HG03469 (cell line): ENCODE measurements around the gene SEC22B.
"Not testable (repeated sequence)": the region's sequence is repeated elsewhere in the genome, so short reads cannot be mapped to it uniquely, and the experiment has no call there.

ENCODE experiments used
- ATAC-seq: cut with Tn5 transposase; IDR thresholded peaks from one replicate; pipeline ENCODE4 v1.9.1; 2021; ENCODE audit warnings: mild to moderate bottlenecking, moderate library complexity, moderate number of reproducible peaks; ENCODE audit not compliant: unreplicated experiment

Gene SEC22B

DNA sequence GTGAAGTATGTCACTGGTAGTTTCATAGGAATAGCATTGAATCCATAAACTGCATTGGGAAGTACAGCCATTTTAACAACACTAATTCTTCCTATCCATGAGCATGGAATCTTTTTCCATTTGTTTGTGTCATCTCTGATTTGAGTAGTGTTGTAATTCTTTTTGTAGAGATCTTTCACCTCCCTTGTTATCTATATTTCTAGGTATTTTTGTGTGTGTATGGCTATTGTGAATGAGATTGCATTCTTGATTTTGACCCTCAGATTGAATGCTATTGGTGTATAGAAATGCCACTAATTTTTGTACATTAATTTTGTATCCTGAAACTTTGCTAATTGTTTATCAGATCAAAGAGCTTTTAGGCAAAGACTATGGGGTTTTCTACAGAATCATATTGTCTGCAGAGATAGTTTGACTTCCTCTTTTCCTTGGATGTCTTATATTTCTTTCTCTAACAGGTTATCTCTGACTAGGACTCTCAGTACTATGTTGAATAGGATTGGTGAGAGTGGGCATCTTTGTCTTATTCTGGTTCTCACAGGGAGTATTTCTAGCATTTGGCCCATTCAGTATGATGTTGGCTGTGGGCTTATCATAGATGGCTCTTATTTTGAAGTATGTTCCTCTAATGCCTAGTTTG lies 26.8 kb downstream of the SEC22B start:
- not testable (repeated sequence) for ATAC-seq

DNA sequence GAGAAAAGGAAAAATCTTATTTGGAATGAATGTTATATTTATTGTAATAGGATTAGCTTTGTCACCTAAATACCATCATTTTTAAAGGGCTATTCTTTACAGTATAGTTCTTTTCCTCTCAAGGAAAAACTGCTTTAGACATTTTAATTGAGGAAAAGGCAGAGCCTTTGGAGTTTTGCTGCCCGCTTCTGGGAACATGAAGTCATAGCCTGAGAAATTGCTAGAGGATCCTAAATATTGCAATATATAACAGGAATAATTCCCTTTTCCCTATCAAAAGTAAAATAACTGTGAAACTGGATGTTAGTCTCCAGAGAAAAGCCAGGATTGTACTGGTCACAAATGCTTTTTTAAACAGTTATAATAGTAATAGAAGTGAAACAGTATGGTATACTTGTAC lies 30.5 kb downstream of the SEC22B start:
- not testable (repeated sequence) for ATAC-seq

DNA sequence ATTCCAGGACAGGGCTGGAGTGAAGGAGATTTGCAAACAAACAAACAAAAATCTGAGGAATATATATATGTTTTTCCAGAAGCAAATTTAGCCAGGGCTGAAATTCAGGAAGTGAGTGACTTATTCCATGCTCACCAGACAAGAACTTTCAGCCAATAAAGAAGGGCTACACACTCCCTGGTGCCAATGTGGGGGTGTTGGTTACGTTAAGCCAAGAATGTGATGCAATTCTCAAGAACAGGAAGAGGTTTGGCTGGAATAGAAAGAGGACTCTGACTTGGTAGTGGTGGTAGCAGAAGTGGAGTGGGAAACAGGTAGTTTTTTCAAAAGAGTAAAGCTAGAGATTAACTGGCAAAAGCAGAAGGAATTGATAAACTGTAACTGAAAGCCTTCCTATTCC lies 31.7 kb downstream of the SEC22B start:
- ATAC-seq, result not testable (repeated sequence)

DNA sequence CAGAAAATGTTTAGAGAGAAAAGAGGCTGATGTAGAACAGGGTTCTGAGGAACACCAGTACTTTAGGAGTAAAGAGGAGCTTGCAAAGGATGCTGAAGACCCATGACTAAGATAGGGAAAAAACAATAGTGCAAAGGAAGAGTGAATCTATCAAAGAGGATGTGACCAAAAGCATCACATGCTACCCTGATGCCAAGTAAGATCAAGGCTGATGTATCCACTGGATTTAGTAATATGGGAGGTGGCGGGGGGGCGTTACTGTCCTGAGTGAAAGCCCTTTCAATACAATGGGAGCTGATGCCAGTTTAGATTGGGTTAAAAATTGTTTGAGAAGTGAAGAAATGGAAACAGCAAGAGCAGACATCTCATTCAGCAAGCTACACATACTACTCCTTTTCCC lies 32.2 kb downstream of the SEC22B start:
- ATAC-seq, result not testable (repeated sequence)

DNA sequence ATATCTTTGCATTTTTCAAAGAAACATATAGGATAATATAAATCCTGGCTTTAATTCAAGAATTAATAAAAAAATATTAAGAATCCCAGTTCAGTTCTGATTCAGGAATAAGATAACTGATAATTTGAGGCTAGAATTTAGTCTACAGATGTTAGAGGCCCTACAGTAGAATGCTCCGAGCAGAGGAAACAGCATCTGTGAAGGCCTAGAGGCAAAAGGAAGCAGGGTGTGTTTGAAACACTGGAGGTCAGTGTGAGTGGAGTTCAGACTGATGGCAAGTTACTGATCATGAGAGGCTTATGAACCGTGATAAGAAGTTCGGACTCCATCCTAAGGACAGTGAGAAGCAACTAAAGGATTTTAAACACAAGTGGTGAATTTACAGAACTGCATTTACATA lies 33.0 kb downstream of the SEC22B start:
- ATAC-seq, result not testable (repeated sequence)

DNA sequence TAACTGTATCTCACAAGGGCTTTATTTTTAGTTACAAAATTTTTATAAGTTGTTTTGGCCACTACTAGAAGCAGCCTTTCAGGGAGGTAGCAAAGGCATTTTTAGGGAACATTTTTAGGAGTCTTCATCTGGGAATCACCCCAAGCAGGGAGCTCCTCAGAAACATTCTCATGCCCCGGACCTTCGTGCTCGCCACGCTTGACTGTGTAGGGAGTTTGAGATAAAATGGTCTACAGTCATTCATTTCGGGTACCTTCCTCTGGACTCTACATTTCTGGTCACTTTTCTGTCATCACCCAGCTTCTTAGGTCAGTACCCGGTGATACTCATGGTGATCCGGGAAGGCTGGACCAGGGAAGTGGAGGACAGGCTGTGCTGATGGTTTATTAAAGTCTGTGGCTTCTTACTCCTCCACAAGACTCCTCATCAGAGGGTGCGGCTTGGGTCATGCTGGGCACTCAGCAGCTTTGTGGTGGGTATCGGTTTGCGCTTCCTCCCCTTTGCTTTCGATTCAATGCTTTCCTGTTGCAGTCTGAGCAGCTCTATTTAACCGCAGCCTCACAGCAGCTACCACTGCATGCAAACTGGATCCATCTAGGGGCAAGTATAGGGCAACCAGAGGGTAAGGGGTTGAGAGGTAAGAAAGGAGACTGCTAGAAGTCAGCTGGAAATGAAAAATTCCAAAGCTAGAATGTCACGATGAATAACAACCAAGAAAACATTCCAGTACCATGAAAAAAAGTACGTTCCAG lies 33.6 kb downstream of the SEC22B start:
- ATAC-seq, result peak; percentile 95

DNA sequence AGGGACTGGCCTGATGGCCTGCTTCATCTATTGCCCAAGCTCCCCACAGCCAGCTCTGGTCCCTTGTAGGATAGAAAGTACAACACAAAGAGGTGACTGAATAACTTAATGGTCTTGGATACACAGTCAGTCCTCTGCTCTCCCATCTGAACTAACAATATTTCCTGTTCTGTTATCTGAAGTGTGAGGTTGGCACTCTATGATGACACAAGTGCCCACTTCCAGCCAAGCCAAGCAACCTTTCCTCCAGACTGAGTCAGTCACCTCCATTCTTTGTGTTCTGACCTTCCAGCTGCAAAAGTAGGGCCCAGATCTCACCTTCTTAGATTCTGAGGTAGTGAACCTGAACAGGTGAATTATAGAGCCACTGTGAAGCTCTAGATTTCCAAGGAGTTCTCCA lies 34.5 kb downstream of the SEC22B start:
- not testable (repeated sequence) for ATAC-seq

DNA sequence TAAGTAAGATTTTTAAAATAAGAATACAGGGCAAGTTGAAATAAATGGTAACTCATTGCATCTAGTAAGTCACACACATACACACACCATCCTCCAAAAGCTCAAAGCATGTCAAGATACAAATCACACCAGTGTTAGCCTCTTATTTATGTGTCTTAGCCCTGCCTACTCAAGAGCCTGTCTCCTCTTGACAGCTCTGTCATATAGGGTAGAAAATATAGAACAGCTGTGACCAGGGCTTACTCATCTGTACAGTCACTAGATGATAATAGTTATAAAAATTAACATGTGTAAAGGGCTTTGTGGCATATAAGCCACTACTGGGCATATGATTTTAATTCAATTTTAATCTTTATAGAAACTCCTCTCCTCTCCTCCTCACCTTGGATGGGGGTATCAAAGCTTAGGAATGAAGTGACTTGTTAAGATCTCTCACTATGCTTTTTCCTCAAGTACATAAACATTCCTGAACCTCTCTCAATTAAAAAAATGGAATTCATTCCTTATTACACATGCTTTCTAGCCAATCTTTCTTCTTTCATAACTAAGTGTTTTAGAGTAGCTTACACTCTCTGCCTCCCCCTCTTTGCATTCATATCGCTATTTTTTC lies 35.6 kb downstream of the SEC22B start:
- not testable (repeated sequence) for ATAC-seq

DNA sequence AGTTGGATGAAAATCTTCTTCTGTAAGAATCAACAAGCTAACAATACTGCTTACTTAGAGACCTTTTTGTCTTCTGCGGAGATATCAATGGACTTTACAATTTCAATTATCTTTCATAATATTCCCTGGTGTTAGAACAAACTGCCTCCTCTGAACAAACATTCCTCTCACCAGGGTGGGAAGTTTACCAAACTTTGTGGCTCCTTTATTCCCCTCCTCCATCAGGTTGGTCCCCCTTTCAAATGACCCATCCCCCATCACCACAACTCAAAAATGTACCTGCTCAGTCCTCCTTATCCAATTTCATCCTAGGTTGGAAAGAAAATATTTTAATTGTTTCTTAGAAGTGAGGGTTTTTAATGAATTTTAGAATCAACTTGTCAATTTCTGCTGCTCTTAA lies 40.2 kb downstream of the SEC22B start:
- ATAC-seq, result not testable (repeated sequence)

DNA sequence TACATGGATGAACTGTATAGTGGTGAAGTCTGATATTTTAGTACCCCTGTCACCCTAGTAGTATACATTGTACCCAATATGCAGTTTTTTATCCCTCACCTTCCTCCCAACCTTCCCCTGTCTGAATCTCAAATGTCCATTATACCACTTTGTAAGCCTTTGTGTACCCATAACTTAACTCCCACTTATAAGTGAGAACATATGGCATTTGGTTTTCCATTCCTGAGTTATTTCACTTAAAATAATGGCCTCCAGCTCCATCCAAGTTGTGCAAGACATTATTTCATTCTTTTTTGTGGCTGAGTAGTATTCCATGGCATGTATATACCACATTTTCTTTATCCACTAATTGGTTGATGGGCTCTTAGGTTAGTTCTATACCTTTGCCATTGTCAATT lies 42.4 kb downstream of the SEC22B start:
- ATAC-seq, result not testable (repeated sequence)

DNA sequence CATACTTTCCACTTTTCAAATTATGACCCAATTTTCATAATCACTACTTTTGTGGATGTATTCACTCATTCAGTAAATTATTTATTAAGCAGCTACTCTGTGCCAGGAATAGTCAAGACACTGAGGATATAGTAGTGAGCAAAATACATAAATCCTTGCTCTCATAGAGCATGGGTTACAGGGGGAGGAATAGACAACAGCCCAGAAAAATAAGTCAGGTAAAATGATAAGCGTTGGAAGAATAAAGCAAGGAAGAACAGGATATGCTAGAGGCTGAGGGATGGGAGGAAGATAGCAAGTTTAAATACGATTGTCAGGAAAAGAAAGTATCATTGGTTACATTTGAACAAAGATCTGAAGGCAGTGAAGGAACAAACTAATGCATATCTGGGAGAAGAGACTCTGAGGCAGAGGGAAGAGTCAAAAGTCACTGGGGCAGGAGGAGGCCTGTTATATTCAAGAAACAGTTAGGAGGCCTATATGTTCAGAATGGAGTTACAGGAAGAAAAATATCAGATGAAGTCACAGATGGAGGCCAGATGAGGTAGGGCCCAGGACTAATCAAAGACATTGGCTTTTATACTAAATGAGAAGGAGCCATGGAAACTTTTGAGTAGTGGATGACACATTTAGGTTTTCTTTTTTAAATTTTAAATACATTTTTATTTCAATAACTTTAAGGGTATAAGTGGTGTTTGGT lies 42.9 kb downstream of the SEC22B start:
- ATAC-seq, result no peak

DNA sequence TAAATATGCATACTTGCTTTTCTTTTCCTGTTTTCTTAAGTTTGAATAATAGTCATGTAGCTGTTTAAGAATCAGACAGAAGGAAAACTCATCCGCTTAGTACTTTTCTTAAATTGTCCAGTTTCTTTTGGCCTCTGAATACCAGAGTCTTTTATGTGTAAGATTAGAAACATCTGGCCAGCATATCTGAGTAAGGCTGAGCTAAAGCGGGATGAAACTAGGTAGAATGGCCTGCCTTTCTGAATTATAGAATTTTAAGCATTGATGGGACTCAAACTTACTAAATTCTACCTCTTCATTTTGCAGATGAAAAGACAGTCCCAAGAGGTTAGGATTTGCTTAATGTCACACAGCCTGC lies 43.9 kb downstream of the SEC22B start:
- not testable (repeated sequence) for ATAC-seq

DNA sequence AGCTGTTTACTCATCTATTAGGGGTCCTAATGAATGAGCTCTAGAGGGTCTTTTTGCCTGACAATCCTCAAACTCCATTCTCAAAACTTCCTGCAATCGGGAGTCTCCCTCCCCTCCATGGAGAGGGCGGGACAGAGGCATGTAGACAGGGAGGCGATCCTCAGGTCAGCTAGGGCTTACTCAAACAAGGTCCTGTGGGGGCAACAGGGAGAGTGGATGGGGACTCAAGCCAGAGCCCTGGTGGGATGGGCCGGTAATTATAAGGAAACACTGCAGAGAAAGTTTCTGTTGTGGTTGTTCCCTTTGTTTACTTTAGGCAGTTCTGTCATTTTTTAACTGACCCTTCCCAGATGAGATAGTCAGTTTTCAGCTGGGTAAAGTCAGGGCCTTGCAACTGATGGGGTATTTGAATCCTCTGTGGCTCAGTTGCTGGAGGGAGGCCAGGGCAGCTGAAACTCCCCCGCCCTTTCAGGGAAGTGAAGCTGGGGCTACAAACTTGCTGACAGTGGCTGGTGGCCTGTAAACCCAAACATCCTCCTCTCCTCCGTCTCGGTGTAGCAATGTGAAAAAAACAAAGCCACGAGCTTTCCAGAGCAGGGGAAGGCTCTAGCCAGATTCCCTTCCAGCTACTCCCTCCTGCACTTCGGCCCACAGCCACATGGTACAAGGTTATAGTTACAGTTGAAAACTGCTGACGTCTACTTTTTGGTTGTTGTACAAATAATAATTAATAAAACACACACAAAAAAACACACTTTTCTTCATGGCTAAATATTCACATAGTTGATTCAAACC lies 44.5 kb downstream of the SEC22B start:
- not testable (repeated sequence) for ATAC-seq

DNA sequence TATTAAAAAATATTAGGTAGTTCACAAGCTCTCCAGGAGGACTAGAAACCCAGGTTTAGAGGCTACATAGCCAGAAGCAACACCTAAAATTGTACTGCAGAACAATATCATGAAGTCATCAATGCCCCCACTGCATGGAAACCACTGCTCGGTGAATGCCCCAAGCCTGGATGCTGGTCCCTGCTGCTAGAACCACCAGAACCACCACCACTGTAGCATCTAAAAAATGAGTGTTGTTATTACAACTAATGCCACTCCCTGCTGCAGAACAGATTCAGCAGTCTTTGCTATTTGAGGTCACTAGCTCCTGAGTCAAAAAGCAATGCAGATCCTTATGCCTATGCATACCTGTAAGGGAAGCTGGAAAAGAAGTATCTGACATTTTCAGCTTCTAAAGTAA lies 48.4 kb downstream of the SEC22B start:
- not testable (repeated sequence) for ATAC-seq

DNA sequence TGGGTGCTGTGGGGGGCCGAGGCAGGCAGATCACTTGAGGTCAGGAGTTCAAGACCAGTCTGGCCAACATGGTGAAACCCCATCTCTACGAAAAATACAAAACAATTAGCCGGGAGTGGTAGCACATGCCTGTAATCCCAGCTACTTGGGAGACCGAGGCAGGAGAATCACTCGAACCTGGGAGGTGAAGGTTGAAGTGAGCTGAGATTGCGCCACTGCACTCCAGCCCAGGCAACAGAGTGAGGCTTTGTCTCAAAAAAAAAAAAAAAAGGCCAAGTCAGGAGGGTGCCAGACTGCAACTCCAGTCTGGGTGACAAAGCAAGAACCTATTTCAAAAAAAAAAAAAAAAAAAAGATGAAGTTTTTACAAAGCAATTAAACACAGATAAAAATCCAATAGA lies 50.1 kb downstream of the SEC22B start:
- ATAC-seq, result not testable (repeated sequence)

DNA sequence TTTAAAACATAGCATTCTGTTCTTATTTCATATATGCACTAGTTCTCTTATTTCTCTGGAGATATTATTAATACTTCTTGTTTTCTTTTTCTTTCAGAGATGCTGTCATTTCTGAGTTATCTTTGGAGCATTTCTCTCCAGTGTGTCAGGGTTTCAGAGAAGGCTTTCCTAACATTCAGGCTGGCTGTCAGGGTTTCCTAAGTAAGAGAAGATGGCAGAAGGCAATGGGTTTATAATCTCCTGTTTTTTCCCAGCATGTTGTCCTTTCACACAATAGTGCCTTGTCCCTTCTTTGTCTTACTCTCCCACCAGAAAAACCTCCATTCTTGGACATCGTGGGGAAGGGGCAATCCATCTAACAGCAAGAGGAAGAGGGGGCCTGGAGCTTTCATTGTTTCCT lies 51.7 kb downstream of the SEC22B start:
- not testable (repeated sequence) for ATAC-seq

DNA sequence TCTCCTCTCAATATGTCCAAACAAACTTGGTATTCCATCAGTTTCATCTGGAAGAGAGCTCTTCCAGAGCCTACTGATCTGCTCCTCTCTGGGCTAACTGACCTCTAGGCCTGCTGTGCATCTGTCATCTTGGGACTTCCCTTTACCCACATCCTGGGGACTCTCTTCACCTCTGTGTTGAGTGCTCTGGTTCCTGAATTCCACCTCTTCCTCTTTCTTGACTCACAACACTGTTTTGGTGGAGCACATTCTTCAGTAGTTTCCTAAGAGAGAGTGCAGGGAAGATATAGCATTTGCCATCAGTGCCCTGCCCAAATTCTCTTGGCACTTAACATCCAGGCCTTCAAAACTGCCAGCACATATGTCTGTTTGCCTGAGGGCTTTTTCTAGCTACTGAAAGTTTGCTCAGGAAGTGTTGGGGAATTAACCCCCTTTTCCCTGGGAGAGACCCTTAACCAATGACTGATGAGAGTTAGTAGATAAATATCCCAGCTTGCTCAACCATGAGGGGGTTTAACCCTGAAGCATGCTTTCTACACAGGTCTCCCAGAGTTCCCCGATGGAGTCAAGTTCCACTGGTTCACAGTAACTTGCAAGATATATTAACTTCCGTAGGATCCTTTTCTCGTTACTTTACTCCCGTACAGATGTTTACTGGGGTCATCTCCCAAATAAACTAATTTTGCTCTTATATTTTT lies 52.4 kb downstream of the SEC22B start:
- not testable (repeated sequence) for ATAC-seq

DNA sequence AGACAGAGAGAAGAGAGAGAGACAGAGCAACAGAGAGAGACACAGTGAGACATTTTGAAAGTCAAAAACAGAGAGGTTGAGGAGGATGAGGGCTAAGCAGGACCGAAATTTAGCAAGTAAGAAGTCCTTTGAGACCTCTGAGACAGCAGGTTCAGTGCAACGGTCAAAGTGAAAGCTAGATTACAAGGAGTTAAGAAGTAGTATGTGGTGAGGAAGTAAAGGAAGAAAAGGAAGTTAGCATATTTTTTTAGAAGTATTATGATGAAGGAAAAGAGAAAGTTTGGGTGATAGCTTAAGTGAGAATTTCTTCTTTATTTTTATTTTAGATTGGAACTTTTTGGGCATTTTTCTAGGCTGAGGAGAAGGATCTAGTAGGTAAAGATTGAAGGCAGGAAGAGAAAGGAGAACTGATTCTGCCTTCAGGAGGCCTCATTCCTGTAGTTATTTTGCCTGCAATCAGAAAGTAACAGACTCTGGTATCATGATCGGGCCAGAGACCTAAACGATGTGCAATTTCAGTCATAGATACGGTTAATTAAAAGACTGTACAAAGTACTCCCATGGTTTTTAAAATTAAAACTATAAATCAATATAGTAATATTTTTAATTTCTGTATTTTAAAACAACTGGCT lies 53.9 kb downstream of the SEC22B start:
- ATAC-seq, result peak; percentile 55

DNA sequence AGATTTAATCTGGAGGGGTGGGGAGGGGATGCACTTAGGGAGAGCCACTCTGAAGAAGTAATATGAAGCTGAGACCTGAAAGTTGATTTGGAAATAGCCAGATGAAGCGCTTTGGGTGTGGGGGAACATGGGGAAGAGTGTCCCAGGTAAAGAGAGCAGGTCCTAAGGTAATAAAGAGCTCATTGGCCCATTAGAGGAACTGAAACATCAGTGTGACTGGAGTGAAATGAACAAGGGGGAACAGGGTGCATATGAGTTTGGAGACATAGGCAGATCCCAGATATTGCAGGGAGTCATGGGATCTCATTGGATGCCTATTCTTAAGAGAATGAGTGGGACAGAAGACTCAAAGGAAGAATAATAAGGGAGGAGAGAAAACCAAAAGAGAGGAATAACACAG lies 54.5 kb downstream of the SEC22B start:
- ATAC-seq, result not testable (repeated sequence)

DNA sequence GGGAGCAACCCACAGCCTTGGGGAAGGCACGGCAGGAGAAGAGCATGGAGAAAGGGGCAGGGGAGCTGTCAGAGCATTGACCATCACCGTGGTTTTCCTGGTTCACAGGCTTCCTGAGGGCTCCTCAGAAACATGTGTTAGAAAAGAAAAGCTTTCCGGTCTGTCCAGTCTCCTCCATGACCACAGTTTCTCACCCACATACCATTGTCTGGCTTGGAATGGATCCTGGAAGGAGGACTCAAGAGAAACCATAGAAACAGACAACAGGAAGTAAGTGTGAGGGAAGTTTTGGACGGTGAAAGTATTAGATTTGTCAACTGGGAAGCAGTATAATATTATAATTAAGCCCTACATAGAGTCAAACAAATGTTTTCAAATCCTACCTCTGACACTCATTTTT lies 55.8 kb downstream of the SEC22B start:
- ATAC-seq, result not testable (repeated sequence)
